Endometrial microvascular endothelial cells (primary cell): Measurements from ENCODE around the gene CHMP4A. TPM values are rescaled to one million over a fixed set of nuclear protein-coding genes. Genes with fewer than 3 reads are reported as not detected.

Source experiments
- in situ Hi-C: cut with HindIII; loops from 2 replicates; pipeline ENCODE4 v1.10.0; 2017; ENCODE audit warnings: low sequenced_read_pairs, low pct_unique_long_range_greater_than_20kb; ENCODE audit errors: inconsistent ontology term
- total RNA-seq: library from RNA; depleted of rRNA; stranded (reverse); fragments of >200 nt; gene quantifications from one replicate; pipeline ENCODE4 v1.2.3, GENCODE V29; 2015; ENCODE audit errors: inconsistent ontology term

The CHMP4A gene
- 30.0 TPM for total RNA-seq

- in situ Hi-C loops = no loop called here
These were observed at the start of gene CHMP4A for GRCh38 chr14:24212924-24213865. TSS of gene CHMP4A (minus strand) at chr14:24213488. CDS start at chr14:24213439, 49 bp downstream.

- in situ Hi-C loops = no loop called here
These were observed 48.7 kb upstream of the CHMP4A start for GRCh38 chr14:24261969-24262327.

GRCh38 chr14:24261256-24261968 lies 48.1 kb upstream of the CHMP4A start:
- in situ Hi-C loops = no loop called here

- in situ Hi-C loops = no loop called here
These were observed 47.5 kb upstream of the CHMP4A start for GRCh38 chr14:24260780-24261157.

GRCh38 chr14:24260026-24260779 lies 46.9 kb upstream of the CHMP4A start:
- in situ Hi-C loops = no loop called here

- in situ Hi-C loops = no loop called here
These were observed 46.2 kb upstream of the CHMP4A start for GRCh38 chr14:24259282-24260025.

GRCh38 chr14:24258548-24259265 lies 45.4 kb upstream of the CHMP4A start:
- in situ Hi-C loops = no loop called here

GRCh38 chr14:24258119-24258518 lies 44.8 kb upstream of the CHMP4A start:
- in situ Hi-C loops = no loop called here

- in situ Hi-C loops = no loop called here
These were observed 43.7 kb upstream of the CHMP4A start for GRCh38 chr14:24256960-24257359.

GRCh38 chr14:24255931-24256711 lies 42.8 kb upstream of the CHMP4A start:
- in situ Hi-C loops = no loop called here

GRCh38 chr14:24255438-24255837 lies 42.1 kb upstream of the CHMP4A start:
- in situ Hi-C loops = no loop called here

GRCh38 chr14:24254630-24255392 lies 41.5 kb upstream of the CHMP4A start:
- in situ Hi-C loops = no loop called here

GRCh38 chr14:24253936-24254335 lies 40.6 kb upstream of the CHMP4A start:
- in situ Hi-C loops = no loop called here

GRCh38 chr14:24252289-24253124 lies 39.2 kb upstream of the CHMP4A start:
- in situ Hi-C loops = no loop called here

- in situ Hi-C loops = no loop called here
These were observed 38.6 kb upstream of the CHMP4A start for GRCh38 chr14:24251880-24252288.

GRCh38 chr14:24250354-24250753 lies 37.1 kb upstream of the CHMP4A start:
- in situ Hi-C loops = no loop called here
